ENCODE data around the gene FAM81B. TPM values are rescaled to one million over a fixed set of nuclear protein-coding genes. Genes with fewer than 3 reads are reported as not detected.
"Not testable (repeated sequence)": the region's sequence is repeated elsewhere in the genome, so short reads cannot be mapped to it uniquely, and the experiment has no call there.

Gene FAM81B
- total and polyA plus RNA-seq, 4 donors = 2.4 to 26.9 (median 9.7) TPM

- H3K36me3 ChIP-seq (ENCODE audit: control insufficient read depth, insufficient read depth, low read length) = no peaks in the 10 kb centered on the region
- H3K9me3 ChIP-seq (ENCODE audit: control insufficient read depth, insufficient read depth, low read length) = no peaks in the 10 kb centered on the region
- H3K27ac ChIP-seq (ENCODE audit: low read depth, low read length) = no peak overlapping the region
- no peaks in the 10 kb centered on the region for H3K4me1 ChIP-seq (ENCODE audit: control insufficient read depth, insufficient read depth, low read length)
- no peak for DNase-seq (ENCODE audit: low read depth in 4 of 6, low spot score in 6 of 6)
- WGBS (ENCODE audit: insufficient coverage) = 73% methylated on average over 1 of the region's 3 CpGs
- no peak overlapping the region for H3K4me3 ChIP-seq (ENCODE audit: low read depth, low read length)
- no peaks in the 10 kb centered on the region for H3K27me3 ChIP-seq (ENCODE audit: control insufficient read depth, insufficient read depth, low read length)
Measured at GRCh38 chr5:95369782-95370181, 21.4 kb upstream of the FAM81B start.

- no peak for DNase-seq (ENCODE audit: low read depth in 4 of 6, low spot score in 6 of 6)
- no peaks in the 10 kb centered on the region for H3K36me3 ChIP-seq (ENCODE audit: control insufficient read depth, insufficient read depth, low read length)
- H3K4me3 ChIP-seq (ENCODE audit: low read depth, low read length) = no peak overlapping the region
- no peaks in the 10 kb centered on the region for H3K9me3 ChIP-seq (ENCODE audit: control insufficient read depth, insufficient read depth, low read length)
- WGBS (ENCODE audit: insufficient coverage) = no CpG with 5 or more reads among the region's 7 CpGs
- H3K27me3 ChIP-seq (ENCODE audit: control insufficient read depth, insufficient read depth, low read length) = no peaks in the 10 kb centered on the region
- H3K27ac ChIP-seq (ENCODE audit: low read depth, low read length) = no peak overlapping the region
- no peaks in the 10 kb centered on the region for H3K4me1 ChIP-seq (ENCODE audit: control insufficient read depth, insufficient read depth, low read length)
Measured at GRCh38 chr5:95374061-95374460, 17.1 kb upstream of the FAM81B start.

GRCh38 chr5:95375591-95375990 is 15.6 kb upstream of the FAM81B start:
- H3K4me1 ChIP-seq (ENCODE audit: control insufficient read depth, insufficient read depth, low read length) = no peaks in the 10 kb centered on the region
- DNase-seq (ENCODE audit: low read depth in 4 of 6, low spot score in 6 of 6) = peak in 1 of 6 donors; percentile 15
- no peak overlapping the region for H3K4me3 ChIP-seq (ENCODE audit: low read depth, low read length)
- H3K36me3 ChIP-seq (ENCODE audit: control insufficient read depth, insufficient read depth, low read length) = no peaks in the 10 kb centered on the region
- no peaks in the 10 kb centered on the region for H3K9me3 ChIP-seq (ENCODE audit: control insufficient read depth, insufficient read depth, low read length)
- WGBS (ENCODE audit: insufficient coverage) = 80% methylated on average over 1 of the region's 4 CpGs
- no peaks in the 10 kb centered on the region for H3K27me3 ChIP-seq (ENCODE audit: control insufficient read depth, insufficient read depth, low read length)
- H3K27ac ChIP-seq (ENCODE audit: low read depth, low read length) = no peak overlapping the region

GRCh38 chr5:95379133-95379532 is 12.0 kb upstream of the FAM81B start:
- H3K4me1 ChIP-seq (ENCODE audit: control insufficient read depth, insufficient read depth, low read length) = no peaks in the 10 kb centered on the region
- no peak overlapping the region for H3K27ac ChIP-seq (ENCODE audit: low read depth, low read length)
- 100% methylated on average over 1 of the region's 2 CpGs for WGBS (ENCODE audit: insufficient coverage)
- no peak for DNase-seq (ENCODE audit: low read depth in 4 of 6, low spot score in 6 of 6)
- H3K27me3 ChIP-seq (ENCODE audit: control insufficient read depth, insufficient read depth, low read length) = no peaks in the 10 kb centered on the region
- no peak overlapping the region for H3K4me3 ChIP-seq (ENCODE audit: low read depth, low read length)
- no peaks in the 10 kb centered on the region for H3K9me3 ChIP-seq (ENCODE audit: control insufficient read depth, insufficient read depth, low read length)
- no peaks in the 10 kb centered on the region for H3K36me3 ChIP-seq (ENCODE audit: control insufficient read depth, insufficient read depth, low read length)

- WGBS (ENCODE audit: insufficient coverage) = 92% methylated on average over 3 of the region's 5 CpGs
- Histone ChIP-seq H3K4me1 (ENCODE audit: control insufficient read depth, insufficient read depth, low read length) (no peaks in the 10 kb centered on the region), H3K27me3 (ENCODE audit: control insufficient read depth, insufficient read depth, low read length) (no peaks in the 10 kb centered on the region), H3K36me3 (ENCODE audit: control insufficient read depth, insufficient read depth, low read length) (no peaks in the 10 kb centered on the region), H3K9me3 (ENCODE audit: control insufficient read depth, insufficient read depth, low read length) (no peaks in the 10 kb centered on the region), H3K4me3 (ENCODE audit: low read depth, low read length) (no peak overlapping the region), H3K27ac (ENCODE audit: low read depth, low read length) (no peak overlapping the region)
- DNase-seq (ENCODE audit: low read depth in 4 of 6, low spot score in 6 of 6) = no peak
Measured at GRCh38 chr5:95380103-95380628, 11.0 kb upstream of the FAM81B start.

GRCh38 chr5:95382801-95383200 is 8.4 kb upstream of the FAM81B start:
- no peaks in the 10 kb centered on the region for H3K4me1 ChIP-seq (ENCODE audit: control insufficient read depth, insufficient read depth, low read length)
- no peaks in the 10 kb centered on the region for H3K36me3 ChIP-seq (ENCODE audit: control insufficient read depth, insufficient read depth, low read length)
- 70% methylated on average over 4 of the region's 4 CpGs for WGBS (ENCODE audit: insufficient coverage)
- no peak overlapping the region for H3K27ac ChIP-seq (ENCODE audit: low read depth, low read length)
- no peak overlapping the region for H3K4me3 ChIP-seq (ENCODE audit: low read depth, low read length)
- DNase-seq (ENCODE audit: low read depth in 4 of 6, low spot score in 6 of 6) = no peak
- no peaks in the 10 kb centered on the region for H3K9me3 ChIP-seq (ENCODE audit: control insufficient read depth, insufficient read depth, low read length)
- no peaks in the 10 kb centered on the region for H3K27me3 ChIP-seq (ENCODE audit: control insufficient read depth, insufficient read depth, low read length)

GRCh38 chr5:95384485-95385213 is 6.5 kb upstream of the FAM81B start:
- DNase-seq (ENCODE audit: low read depth in 4 of 6, low spot score in 6 of 6) = no peak
- H3K36me3 ChIP-seq (ENCODE audit: control insufficient read depth, insufficient read depth, low read length) = no peaks in the 10 kb centered on the region
- H3K9me3 ChIP-seq (ENCODE audit: control insufficient read depth, insufficient read depth, low read length) = no peaks in the 10 kb centered on the region
- H3K27ac ChIP-seq (ENCODE audit: low read depth, low read length) = no peak overlapping the region
- H3K27me3 ChIP-seq (ENCODE audit: control insufficient read depth, insufficient read depth, low read length) = no peaks in the 10 kb centered on the region
- no peaks in the 10 kb centered on the region for H3K4me1 ChIP-seq (ENCODE audit: control insufficient read depth, insufficient read depth, low read length)
- 61% methylated on average over 3 of the region's 5 CpGs for WGBS (ENCODE audit: insufficient coverage)
- no peak overlapping the region for H3K4me3 ChIP-seq (ENCODE audit: low read depth, low read length)

- Histone ChIP-seq H3K36me3 (ENCODE audit: control insufficient read depth, insufficient read depth, low read length) (no peaks in the 10 kb centered on the region), H3K9me3 (ENCODE audit: control insufficient read depth, insufficient read depth, low read length) (no peaks in the 10 kb centered on the region), H3K4me1 (ENCODE audit: control insufficient read depth, insufficient read depth, low read length) (no peaks in the 10 kb centered on the region), H3K27ac (ENCODE audit: low read depth, low read length) (no peak overlapping the region), H3K4me3 (ENCODE audit: low read depth, low read length) (no peak overlapping the region), H3K27me3 (ENCODE audit: control insufficient read depth, insufficient read depth, low read length) (no peaks in the 10 kb centered on the region)
- no CpG with 5 or more reads among the region's 1 CpG for WGBS (ENCODE audit: insufficient coverage)
- DNase-seq (ENCODE audit: low read depth in 4 of 6, low spot score in 6 of 6) = no peak
Measured at GRCh38 chr5:95385334-95385733, 5.8 kb upstream of the FAM81B start.

- H3K36me3 ChIP-seq (ENCODE audit: control insufficient read depth, insufficient read depth, low read length); H3K4me3 ChIP-seq (ENCODE audit: low read depth, low read length); H3K27ac ChIP-seq (ENCODE audit: low read depth, low read length): not testable (repeated sequence)
Measured at GRCh38 chr5:95391965-95392364, 799 bp downstream of the FAM81B start.

GRCh38 chr5:95392593-95393182 is 1.5 kb downstream of the FAM81B start:
- H3K9me3 ChIP-seq (ENCODE audit: control insufficient read depth, insufficient read depth, low read length) = no peaks in the 10 kb centered on the region
- no peak for DNase-seq (ENCODE audit: low read depth in 4 of 6, low spot score in 6 of 6)
- H3K27me3 ChIP-seq (ENCODE audit: control insufficient read depth, insufficient read depth, low read length) = peaks cover 3% of the 10 kb centered on the region
- H3K4me1 ChIP-seq (ENCODE audit: control insufficient read depth, insufficient read depth, low read length) = no peaks in the 10 kb centered on the region
- no peak overlapping the region for H3K4me3 ChIP-seq (ENCODE audit: low read depth, low read length)
- no peaks in the 10 kb centered on the region for H3K36me3 ChIP-seq (ENCODE audit: control insufficient read depth, insufficient read depth, low read length)
- H3K27ac ChIP-seq (ENCODE audit: low read depth, low read length) = no peak overlapping the region
- 17% methylated on average over 1 of the region's 1 CpG for WGBS (ENCODE audit: insufficient coverage)

More at GRCh38 chr5:95391965-95392364, 799 bp downstream of the FAM81B start:
- DNase-seq (ENCODE audit: low read depth in 4 of 6, low spot score in 6 of 6); H3K27me3 ChIP-seq (ENCODE audit: control insufficient read depth, insufficient read depth, low read length); H3K4me1 ChIP-seq (ENCODE audit: control insufficient read depth, insufficient read depth, low read length); H3K9me3 ChIP-seq (ENCODE audit: control insufficient read depth, insufficient read depth, low read length): not testable (repeated sequence)
- no CpG with 5 or more reads among the region's 3 CpGs for WGBS (ENCODE audit: insufficient coverage)

Measured in spinal cord (tissue), 10 donors.